ENCODE data around the gene CSF2.
A peak's percentile ranks its signal among the peaks of the same experiment; 100 is the strongest.

The CSF2 gene

GRCh38 chr5:132064738-132065331 is 8.8 kb upstream of the CSF2 start:
- no peak for DNase-seq (ENCODE audit: low spot score)
- Histone ChIP-seq H3K27ac (no peak overlapping the region), H3K4me3 (no peak overlapping the region)
- TF ChIP-seq CTCF (IDR thresholded peaks at IDR 0.05): peak; percentile 87

GRCh38 chr5:132065351-132065937 is 8.1 kb upstream of the CSF2 start:
- no peak for DNase-seq (ENCODE audit: low spot score)
- Histone ChIP-seq H3K27ac (no peak overlapping the region), H3K4me3 (no peak overlapping the region)
- no peak for TF ChIP-seq CTCF (IDR thresholded peaks at IDR 0.05)

GRCh38 chr5:132065951-132066701 is 7.5 kb upstream of the CSF2 start:
- Histone ChIP-seq H3K4me3 (no peak overlapping the region), H3K27ac (no peak overlapping the region)
- no peak for DNase-seq (ENCODE audit: low spot score)
- no peak for TF ChIP-seq CTCF (IDR thresholded peaks at IDR 0.05)

GRCh38 chr5:132066871-132067270 is 6.7 kb upstream of the CSF2 start:
- no peak for TF ChIP-seq CTCF (IDR thresholded peaks at IDR 0.05)
- Histone ChIP-seq H3K4me3 (no peak overlapping the region), H3K27ac (no peak overlapping the region)
- no peak for DNase-seq (ENCODE audit: low spot score)

- TF ChIP-seq CTCF (IDR thresholded peaks at IDR 0.05): no peak
- no peak overlapping the region for H3K4me3 ChIP-seq
- H3K27ac ChIP-seq: no peak overlapping the region
- DNase-seq (ENCODE audit: low spot score): no peak
These were observed 6.1 kb upstream of the CSF2 start for GRCh38 chr5:132067451-132067850.

GRCh38 chr5:132067941-132068808 is 5.4 kb upstream of the CSF2 start:
- Histone ChIP-seq H3K4me3 (no peak overlapping the region), H3K27ac (no peak overlapping the region)
- no peak for TF ChIP-seq CTCF (IDR thresholded peaks at IDR 0.05)
- DNase-seq (ENCODE audit: low spot score): no peak
